ENCODE data around the gene ZBTB7C.
A peak's percentile ranks its signal among the peaks of the same experiment; 100 is the strongest.

ZBTB7C gene

GRCh38 chr18:48027401-48027963 is 381.7 kb downstream of the ZBTB7C start:
- DNase-seq = peak; percentile 56

- DNase-seq = peak; percentile 19
These were observed 383.0 kb downstream of the ZBTB7C start for GRCh38 chr18:48026216-48026615.

- peak; percentile 42 for DNase-seq
These were observed 384.1 kb downstream of the ZBTB7C start for GRCh38 chr18:48024881-48025660.

GRCh38 chr18:48024009-48024512 is 385.1 kb downstream of the ZBTB7C start:
- peak; percentile 30 for DNase-seq

GRCh38 chr18:48023334-48024008 is 385.7 kb downstream of the ZBTB7C start:
- peak; percentile 48 for DNase-seq

GRCh38 chr18:48022531-48023329 is 386.5 kb downstream of the ZBTB7C start:
- DNase-seq = no peak

GRCh38 chr18:48022021-48022420 is 387.2 kb downstream of the ZBTB7C start:
- DNase-seq = peak; percentile 19

GRCh38 chr18:48021273-48021914 is 387.8 kb downstream of the ZBTB7C start:
- peak; percentile 42 for DNase-seq

- no peak for DNase-seq
These were observed 388.6 kb downstream of the ZBTB7C start for GRCh38 chr18:48020337-48021250.

GRCh38 chr18:48019557-48020325 is 389.4 kb downstream of the ZBTB7C start:
- peak; percentile 34 for DNase-seq

GRCh38 chr18:48018851-48019250 is 390.3 kb downstream of the ZBTB7C start:
- DNase-seq = peak; percentile 16

- peak; percentile 9 for DNase-seq
These were observed 391.5 kb downstream of the ZBTB7C start for GRCh38 chr18:48017635-48018034.

- no peak for DNase-seq
These were observed 396.0 kb downstream of the ZBTB7C start for GRCh38 chr18:48013162-48013561.

GRCh38 chr18:48011926-48012465 is 397.2 kb downstream of the ZBTB7C start:
- DNase-seq = no peak

- no peak for DNase-seq
These were observed 398.9 kb downstream of the ZBTB7C start for GRCh38 chr18:48010264-48010663.

- DNase-seq = no peak
These were observed 400.0 kb downstream of the ZBTB7C start for GRCh38 chr18:48009116-48009745.

GRCh38 chr18:48007955-48008701 is 401.1 kb downstream of the ZBTB7C start:
- DNase-seq = peak; percentile 78

- no peak for DNase-seq
These were observed 401.8 kb downstream of the ZBTB7C start for GRCh38 chr18:48007381-48007780.
